Epithelial cell of esophagus (primary cell): ENCODE data around the gene ABLIM2.

Source experiments
- DNase-seq: peaks from one replicate; pipeline ENCODE4 v3.0.0; 2010; ENCODE audit warnings: low read depth
- H3K4me3 ChIP-seq: 2 replicates; pipeline ENCODE4 v1.5.1; 2011; ENCODE audit warnings: mild to moderate bottlenecking, low read length, control low read depth
- CTCF ChIP-seq: IDR thresholded peaks from 2 replicates; pipeline ENCODE4 v1.5.1; 2011; ENCODE audit warnings: low read depth, mild to moderate bottlenecking, low read length, control low read depth, inconsistent platforms; ENCODE audit not compliant: insufficient read depth; ENCODE audit errors: missing control alignments

ABLIM2 gene

DNA sequence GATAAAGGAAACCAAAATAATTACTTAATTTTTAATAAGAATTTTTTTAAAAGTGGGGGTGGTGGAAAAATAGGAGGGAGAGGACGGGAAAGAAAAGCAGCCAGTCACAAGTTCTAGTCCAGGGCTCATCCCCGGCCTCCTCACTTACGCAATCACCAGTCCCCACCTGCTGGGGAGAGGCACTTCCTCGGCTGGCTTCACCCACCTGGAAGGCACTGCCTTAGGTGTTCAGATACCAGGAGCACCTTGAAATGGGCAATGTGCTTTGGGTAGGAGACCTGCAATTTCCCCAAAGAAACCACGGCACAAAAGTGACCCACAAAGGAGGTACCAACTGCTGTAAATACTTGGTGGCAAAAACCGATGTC lies 242.8 kb downstream of the ABLIM2 start:
- H3K4me3 ChIP-seq: no peak overlapping the region
- TF ChIP-seq CTCF: no peak

More for the DNA sequence above, 242.8 kb downstream of the ABLIM2 start:
- no peak for DNase-seq
